Neuronal stem cell (in vitro differentiated cells): Measurements from ENCODE around the gene LRPAP1.

Experiments
- DNase-seq: peaks from one replicate; pipeline ENCODE4 v3.0.0-alpha.2; 2013; ENCODE audit warnings: low spot score
- H2AFZ ChIP-seq: one replicate; pipeline ENCODE4 v1.6.1; 2013; ENCODE audit warnings: mild to moderate bottlenecking, low read length, inconsistent platforms
- H2AK5ac ChIP-seq: 2 replicates; pipeline ENCODE4 v1.6.1; 2013; ENCODE audit warnings: low read depth, mild to moderate bottlenecking, inconsistent platforms, low read length, moderate library complexity, mixed read lengths
- H2BK120ac ChIP-seq: 2 replicates; pipeline ENCODE4 v1.6.1; 2013; ENCODE audit warnings: low read depth, mild to moderate bottlenecking, inconsistent platforms, low read length, moderate library complexity, mixed read lengths
- H2BK12ac ChIP-seq: one replicate; pipeline ENCODE4 v1.6.1; 2013; ENCODE audit warnings: low read length, inconsistent platforms
- H2BK15ac ChIP-seq: 2 replicates; pipeline ENCODE4 v1.6.1; 2013; ENCODE audit warnings: mild to moderate bottlenecking, low read length, inconsistent platforms, mixed read lengths
- H2BK5ac ChIP-seq: one replicate; pipeline ENCODE4 v1.6.1; 2013; ENCODE audit warnings: inconsistent platforms, mild to moderate bottlenecking, low read length, moderate library complexity
- H3K14ac ChIP-seq: one replicate; pipeline ENCODE4 v1.6.1; 2013; ENCODE audit warnings: low read length, inconsistent platforms
- H3K18ac ChIP-seq: 2 replicates; pipeline ENCODE4 v1.6.1; 2013; ENCODE audit warnings: low read length, inconsistent platforms
- H3K23ac ChIP-seq: 2 replicates; pipeline ENCODE4 v1.6.1; 2013; ENCODE audit warnings: low read depth, mild to moderate bottlenecking, mixed read lengths, low read length, inconsistent platforms; ENCODE audit not compliant: poor library complexity
- H3K27ac ChIP-seq: replicated peaks from 3 replicates; pipeline ENCODE4 v1.5.1; 2013; ENCODE audit warnings: low read length, inconsistent platforms
- H3K27me3 ChIP-seq, 3 experiments: 2 replicates each; pipeline ENCODE4 v1.6.1; 2013; ENCODE audit warnings: low read length in 3 of 3, mild to moderate bottlenecking in 2 of 3, inconsistent platforms in 1 of 3, low read depth in 1 of 3, mixed read lengths in 1 of 3, moderate library complexity in 1 of 3; ENCODE audit not compliant: control insufficient read depth in 3 of 3, insufficient read depth in 3 of 3
- H3K36me3 ChIP-seq, 2 donors: replicated peaks in 1 of 2; 2 replicates each; pipeline ENCODE4 v1.6.1; 2013; ENCODE audit warnings: low read length in 2 of 2; ENCODE audit not compliant: control insufficient read depth in 2 of 2, insufficient read depth in 2 of 2
- H3K4ac ChIP-seq: 2 replicates; pipeline ENCODE4 v1.6.1; 2013; ENCODE audit warnings: inconsistent platforms, mild to moderate bottlenecking, low read length, moderate library complexity
- H3K4me1 ChIP-seq, 2 donors: 1 replicate in 1 of 2; 2 replicates in 1 of 2; pipeline ENCODE4 v1.6.1; 2013; ENCODE audit warnings: low read length in 2 of 2, low read depth in 1 of 2; ENCODE audit not compliant: control insufficient read depth in 2 of 2, insufficient read depth in 1 of 2
- H3K4me2 ChIP-seq: one replicate; pipeline ENCODE4 v1.6.1; 2013; ENCODE audit warnings: mild to moderate bottlenecking, low read length, inconsistent platforms; ENCODE audit not compliant: insufficient read depth, poor library complexity, severe bottlenecking
- H3K4me3 ChIP-seq, 2 donors: 2 replicates each; pipeline ENCODE4 v1.5.1; 2013; ENCODE audit warnings: low read length in 2 of 2, mild to moderate bottlenecking in 2 of 2, inconsistent platforms in 1 of 2, moderate library complexity in 1 of 2
- H3K79me1 ChIP-seq: one replicate; pipeline ENCODE4 v1.6.1; 2013; ENCODE audit warnings: low read depth, mild to moderate bottlenecking, inconsistent platforms, low read length, moderate library complexity
- H3K9ac ChIP-seq: one replicate; pipeline ENCODE4 v1.6.1; 2013; ENCODE audit warnings: mild to moderate bottlenecking, low read depth, low read length, inconsistent platforms; ENCODE audit not compliant: poor library complexity
- H3K9me3 ChIP-seq, 2 donors: replicated peaks in 1 of 2; 2 replicates each; pipeline versions ENCODE3 to v1.6.1; 2013; ENCODE audit warnings: low read length in 2 of 2, mild to moderate bottlenecking in 2 of 2, inconsistent platforms in 1 of 2, low read depth in 1 of 2, mixed read lengths in 1 of 2, moderate library complexity in 1 of 2; ENCODE audit not compliant: control insufficient read depth in 2 of 2, insufficient read depth in 1 of 2
- H4K8ac ChIP-seq: one replicate; pipeline ENCODE4 v1.6.1; 2013; ENCODE audit warnings: low read depth, mild to moderate bottlenecking, inconsistent platforms, low read length, moderate library complexity
- H4K91ac ChIP-seq: one replicate; pipeline ENCODE4 v1.6.1; 2013; ENCODE audit warnings: low read length, low read depth, mild to moderate bottlenecking, inconsistent platforms; ENCODE audit not compliant: poor library complexity
- WGBS, 2 donors: extraction: QIAGEN DNeasy Blood & Tissue Kit; methylation state at CpG; one replicate each; pipeline ENCODE4 v1.1.7; 2013; ENCODE audit warnings: missing lambda C conversion rate in 2 of 2, mixed read lengths in 1 of 2; ENCODE audit not compliant: insufficient read length in 2 of 2, insufficient replicate concordance in 1 of 2; ENCODE audit errors: extremely low coverage in 2 of 2; 5-methylcytosine and 5-hydroxymethylcytosine counted together

Gene LRPAP1

GRCh38 chr4:3523146-3523627, 9.0 kb downstream of the LRPAP1 start:
- Histone ChIP-seq H3K79me1 (peaks cover 18% of the 10 kb centered on the region), H3K9ac (no peak overlapping the region)
- WGBS, 2 donors = no CpG with 5 or more reads among the region's 10 CpGs

GRCh38 chr4:3522651-3523050, 9.6 kb downstream of the LRPAP1 start:
- Histone ChIP-seq H2AFZ (no peak overlapping the region), H3K4me3 (no peak overlapping the region), H3K9me3 (no peaks in the 10 kb centered on the region), H3K27ac (no peak overlapping the region), H4K8ac (no peak overlapping the region), H3K18ac (no peak overlapping the region), H2BK12ac (no peak overlapping the region), H3K23ac (no peak overlapping the region), H3K36me3 (peaks cover 46 to 94% of the 10 kb centered on the region in 2 donors), H3K14ac (peak overlapping the region; percentile 27), H2BK5ac (no peak overlapping the region), H3K9ac (no peak overlapping the region), H3K4me1 (peaks cover 0 to 11% of the 10 kb centered on the region in 2 donors), H3K4ac (no peak overlapping the region), H3K79me1 (peaks cover 17% of the 10 kb centered on the region), H2BK15ac (no peak overlapping the region), H2BK120ac (no peak overlapping the region), H4K91ac (no peak overlapping the region), H3K27me3 (no peaks in the 10 kb centered on the region), H2AK5ac (no peak overlapping the region), H3K4me2 (no peak overlapping the region)
- DNase-seq = no peak
- WGBS, 2 donors = no CpG with 5 or more reads among the region's 19 CpGs

More at GRCh38 chr4:3523146-3523627, 9.0 kb downstream of the LRPAP1 start:
- peak overlapping the region; percentile 2 for H2BK5ac ChIP-seq
- H3K27me3 ChIP-seq = no peaks in the 10 kb centered on the region
- no peak overlapping the region for H3K4ac ChIP-seq
- H3K4me3 ChIP-seq = no peak overlapping the region
- H3K14ac ChIP-seq = no peak overlapping the region
- H2BK15ac ChIP-seq = no peak overlapping the region
- H3K36me3 ChIP-seq = peaks cover 44 to 94% of the 10 kb centered on the region in 2 donors
- no peak overlapping the region for H2AK5ac ChIP-seq
- no peak overlapping the region for H3K18ac ChIP-seq
- no peak overlapping the region for H4K91ac ChIP-seq
- no peak overlapping the region for H3K4me2 ChIP-seq
- no peaks in the 10 kb centered on the region for H3K9me3 ChIP-seq
- no peak overlapping the region for H2BK12ac ChIP-seq
- peaks cover 0 to 11% of the 10 kb centered on the region in 2 donors for H3K4me1 ChIP-seq
- no peak overlapping the region for H2AFZ ChIP-seq
- DNase-seq = no peak
- H3K23ac ChIP-seq = no peak overlapping the region
- H3K27ac ChIP-seq = no peak overlapping the region
- H4K8ac ChIP-seq = no peak overlapping the region
- H2BK120ac ChIP-seq = no peak overlapping the region

- H3K27ac ChIP-seq = no peak overlapping the region
- no peak overlapping the region for H3K14ac ChIP-seq
- no peak overlapping the region for H2BK120ac ChIP-seq
- no peak overlapping the region for H3K23ac ChIP-seq
- H2BK5ac ChIP-seq = no peak overlapping the region
- no peak overlapping the region for H3K18ac ChIP-seq
- H3K4me3 ChIP-seq = no peak overlapping the region
- H2BK15ac ChIP-seq = no peak overlapping the region
- H4K91ac ChIP-seq = no peak overlapping the region
- H2BK12ac ChIP-seq = no peak overlapping the region
- no peak overlapping the region for H4K8ac ChIP-seq
- no peaks in the 10 kb centered on the region for H3K27me3 ChIP-seq
- H3K9ac ChIP-seq = no peak overlapping the region
- no peak overlapping the region for H3K4me2 ChIP-seq
- peaks cover 50 to 94% of the 10 kb centered on the region in 2 donors for H3K36me3 ChIP-seq
- peaks cover 0 to 9% of the 10 kb centered on the region in 2 donors for H3K4me1 ChIP-seq
- no peak overlapping the region for H2AFZ ChIP-seq
- no CpG with 5 or more reads among the region's 15 CpGs for WGBS, 2 donors
- H3K9me3 ChIP-seq = no peaks in the 10 kb centered on the region
- H3K4ac ChIP-seq = no peak overlapping the region
- H2AK5ac ChIP-seq = no peak overlapping the region
- peaks cover 17% of the 10 kb centered on the region for H3K79me1 ChIP-seq
- DNase-seq = no peak
These were observed 9.9 kb downstream of the LRPAP1 start for GRCh38 chr4:3522326-3522640.

GRCh38 chr4:3521621-3522325, 10.4 kb downstream of the LRPAP1 start:
- H4K8ac ChIP-seq = no peak overlapping the region
- H2BK5ac ChIP-seq = no peak overlapping the region
- peaks cover 16% of the 10 kb centered on the region for H3K79me1 ChIP-seq
- peaks cover 55 to 95% of the 10 kb centered on the region in 2 donors for H3K36me3 ChIP-seq
- no CpG with 5 or more reads among the region's 16 CpGs for WGBS, 2 donors
- H4K91ac ChIP-seq = no peak overlapping the region
- no peak overlapping the region for H3K9ac ChIP-seq
- H3K4ac ChIP-seq = no peak overlapping the region
- H3K4me3 ChIP-seq = no peak overlapping the region
- no peak overlapping the region for H3K14ac ChIP-seq
- H2BK120ac ChIP-seq = no peak overlapping the region
- H3K4me2 ChIP-seq = no peak overlapping the region
- DNase-seq = no peak
- no peaks in the 10 kb centered on the region for H3K9me3 ChIP-seq
- H3K27ac ChIP-seq = no peak overlapping the region
- no peak overlapping the region for H2BK12ac ChIP-seq
- no peak overlapping the region for H2AFZ ChIP-seq
- no peak overlapping the region for H2BK15ac ChIP-seq
- no peak overlapping the region for H3K23ac ChIP-seq
- no peak overlapping the region for H3K18ac ChIP-seq
- peaks cover 0 to 5% of the 10 kb centered on the region in 2 donors for H3K4me1 ChIP-seq
- H3K27me3 ChIP-seq = no peaks in the 10 kb centered on the region
- H2AK5ac ChIP-seq = no peak overlapping the region
